Panc1 (cell line): ENCODE data around the gene CDH8. TPM values are rescaled to one million over a fixed set of nuclear protein-coding genes. Genes with fewer than 3 reads are reported as not detected.

Experiments used
- ATAC-seq: fragments of 200-7000 bp; cut with Tn5 transposase; 2 replicates; pipeline ENCODE4 v1.9.1; 2020; ENCODE audit warnings: mild to moderate bottlenecking, moderate library complexity
- BruUV-seq: library from RNA; stranded (reverse); fragments of 400-500 nt; replicated peaks from 2 replicates; lab custom pipeline; 2021; lab: Mats Ljungman, UMichigan
- CTCF ChIA-PET: fragments of 300-600 bp; sonication (Branson Sonifier 250); formaldehyde crosslinking; loops from one replicate; lab custom pipeline; 2022; ENCODE audit warnings: antibody characterized with exemption; lab: Charles Lee
- POLR2A ChIA-PET: fragments of 300-600 bp; sonication (Branson Sonifier 250); formaldehyde crosslinking; loops from one replicate; lab custom pipeline; 2022; ENCODE audit warnings: antibody characterized with exemption; lab: Charles Lee
- DNase-seq: peaks from one replicate; pipeline ENCODE4 v3.0.0-alpha.2; 2010; ENCODE audit warnings: low read depth, low spot score
- H3K27ac ChIP-seq: 2 replicates; pipeline ENCODE4 v1.5.1; 2011; ENCODE audit warnings: mild to moderate bottlenecking, low read length, inconsistent platforms
- H3K27me3 ChIP-seq: fragments of 200-500 bp; sonication (Bioruptor generic); 2 replicates; pipeline ENCODE4 v1.6.0; 2014; ENCODE audit warnings: low read length, inconsistent platforms; ENCODE audit not compliant: control insufficient read depth, insufficient read depth
- H3K36me3 ChIP-seq: fragments of 200-500 bp; sonication (Bioruptor generic); 2 replicates; pipeline ENCODE4 v1.5.1; 2014; ENCODE audit warnings: inconsistent platforms, mild to moderate bottlenecking, low read length, moderate library complexity; ENCODE audit not compliant: control insufficient read depth, insufficient read depth
- H3K4me1 ChIP-seq: 2 replicates; pipeline ENCODE4 v1.5.1; 2011; ENCODE audit warnings: inconsistent platforms, mild to moderate bottlenecking, low read length, moderate library complexity; ENCODE audit not compliant: control insufficient read depth, insufficient read depth
- H3K4me3 ChIP-seq, 2 experiments: 2 replicates each; pipeline ENCODE4 v1.5.1; 2011 to 2012; ENCODE audit warnings: low read depth in 2 of 2, low read length in 2 of 2, mild to moderate bottlenecking in 2 of 2, inconsistent platforms in 1 of 2, moderate library complexity in 1 of 2
- H3K9me3 ChIP-seq: fragments of 200-500 bp; sonication (Bioruptor generic); 2 replicates; pipeline ENCODE4 v1.5.1; 2014; ENCODE audit warnings: low read depth, mild to moderate bottlenecking, inconsistent platforms, low read length, moderate library complexity; ENCODE audit not compliant: control insufficient read depth, insufficient read depth
- POLR2AphosphoS5 ChIP-seq: IDR thresholded peaks from 2 replicates; pipeline ENCODE4 v1.6.1; 2012; ENCODE audit warnings: mild to moderate bottlenecking, low read depth, low read length, moderate library complexity
- REST ChIP-seq, 2 experiments: IDR thresholded peaks; 2 replicates each; pipeline ENCODE4 v1.6.1; 2011 to 2012; ENCODE audit warnings: low read depth in 2 of 2, control low read depth in 1 of 2, low read length in 1 of 2, mild to moderate bottlenecking in 1 of 2, moderate library complexity in 1 of 2; ENCODE audit not compliant: insufficient read depth in 1 of 2
- SIN3A ChIP-seq: IDR thresholded peaks from 2 replicates; pipeline ENCODE4 v1.6.1; 2012; ENCODE audit warnings: low read depth, mild to moderate bottlenecking, low read length, moderate library complexity, borderline replicate concordance; ENCODE audit not compliant: insufficient read depth
- TCF7L2 ChIP-seq: IDR thresholded peaks from 2 replicates; pipeline ENCODE4 v1.6.1; 2011; ENCODE audit warnings: mild to moderate bottlenecking, low read depth, low read length, inconsistent platforms
- in situ Hi-C: cut with HindIII; loops from 2 replicates; pipeline ENCODE4 v1.10.0; 2016; ENCODE audit warnings: low sequenced_read_pairs, low pct_unique_long_range_greater_than_20kb
- intact Hi-C: fragments of 100-400 bp; cut with micrococcal nuclease; formaldehyde crosslinking; loops from one replicate; pipeline ENCODE4 v1.10.0; 2022; ENCODE audit not compliant: unreplicated experiment
- total RNA-seq: library from RNA; stranded (reverse); gene quantifications from one replicate; pipeline ENCODE4 v1.2.1, GENCODE V29; 2021; ENCODE audit not compliant: unreplicated experiment
- TF ChIP-seq, protein P1 (sequence below): fragments of 450-650 bp; IDR thresholded peaks from 2 replicates; pipeline ENCODE4 v1.5.1; 2017; ENCODE audit warnings: mild to moderate bottlenecking

CDH8 gene
- total RNA-seq, 1 experiment from 2014 or later = 0.21 TPM

GRCh38 chr16:61818850-61819249 lies 217.4 kb downstream of the CDH8 start:
- no peak for ATAC-seq
- TF ChIP-seq, protein P1, sequence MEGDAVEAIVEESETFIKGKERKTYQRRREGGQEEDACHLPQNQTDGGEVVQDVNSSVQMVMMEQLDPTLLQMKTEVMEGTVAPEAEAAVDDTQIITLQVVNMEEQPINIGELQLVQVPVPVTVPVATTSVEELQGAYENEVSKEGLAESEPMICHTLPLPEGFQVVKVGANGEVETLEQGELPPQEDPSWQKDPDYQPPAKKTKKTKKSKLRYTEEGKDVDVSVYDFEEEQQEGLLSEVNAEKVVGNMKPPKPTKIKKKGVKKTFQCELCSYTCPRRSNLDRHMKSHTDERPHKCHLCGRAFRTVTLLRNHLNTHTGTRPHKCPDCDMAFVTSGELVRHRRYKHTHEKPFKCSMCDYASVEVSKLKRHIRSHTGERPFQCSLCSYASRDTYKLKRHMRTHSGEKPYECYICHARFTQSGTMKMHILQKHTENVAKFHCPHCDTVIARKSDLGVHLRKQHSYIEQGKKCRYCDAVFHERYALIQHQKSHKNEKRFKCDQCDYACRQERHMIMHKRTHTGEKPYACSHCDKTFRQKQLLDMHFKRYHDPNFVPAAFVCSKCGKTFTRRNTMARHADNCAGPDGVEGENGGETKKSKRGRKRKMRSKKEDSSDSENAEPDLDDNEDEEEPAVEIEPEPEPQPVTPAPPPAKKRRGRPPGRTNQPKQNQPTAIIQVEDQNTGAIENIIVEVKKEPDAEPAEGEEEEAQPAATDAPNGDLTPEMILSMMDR = no peak
- no peak for TF ChIP-seq REST (IDR thresholded peaks at IDR 0.05; ENCODE audit: insufficient read depth in 1 of 2, low read depth in 2 of 2, low read length in 1 of 2)
- no peak for TF ChIP-seq SIN3A
- no peak for TF ChIP-seq TCF7L2
- TF ChIP-seq POLR2AphosphoS5 = no peak
- H3K27ac ChIP-seq = no peak overlapping the region
- no TSS peak for BruUV-seq
- H3K4me1 ChIP-seq = no peaks in the 10 kb centered on the region
- no peaks in the 10 kb centered on the region for H3K9me3 ChIP-seq
- ChIA-PET CTCF (no interaction called here), POLR2A (no interaction called here)
- no peak overlapping the region for H3K4me3 ChIP-seq
- DNase-seq = no peak
- intact Hi-C loops = no loop called here
- no peaks in the 10 kb centered on the region for H3K27me3 ChIP-seq
- in situ Hi-C loops = no loop called here
- H3K36me3 ChIP-seq = no peaks in the 10 kb centered on the region

DNA sequence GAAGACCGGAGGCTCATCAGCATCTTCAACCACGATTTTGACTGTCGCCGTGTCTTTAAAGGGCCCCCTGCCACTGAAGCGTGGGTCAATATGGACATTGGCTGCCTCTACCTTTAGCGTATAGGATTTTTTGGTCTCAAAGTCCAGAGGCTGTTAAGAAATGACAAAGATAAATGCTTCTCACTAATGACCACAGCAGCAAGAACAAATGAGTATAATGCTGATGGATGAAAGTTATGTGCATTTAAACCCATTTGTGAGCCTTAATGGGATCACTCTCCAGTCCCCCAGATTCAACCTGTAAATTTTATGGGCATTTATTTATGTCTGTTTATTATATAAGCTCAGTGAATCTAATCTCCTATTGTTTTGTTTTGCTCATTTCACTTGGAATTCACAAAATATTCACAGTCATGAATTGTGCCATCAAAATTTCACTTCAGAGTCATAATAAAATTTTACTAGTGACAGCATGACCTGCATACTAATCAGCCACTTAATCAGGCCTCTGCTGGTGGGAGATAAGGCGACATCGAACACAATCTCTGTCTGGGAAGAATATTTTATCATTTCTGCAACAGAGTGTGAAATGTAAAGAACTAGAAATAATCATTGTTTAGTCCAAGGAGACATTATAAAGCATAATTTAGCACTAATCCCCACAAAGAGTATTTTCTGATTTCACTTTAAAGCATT lies 218.5 kb downstream of the CDH8 start:
- Histone ChIP-seq H3K4me3 (no peak overlapping the region), H3K27ac (no peak overlapping the region), H3K27me3 (no peaks in the 10 kb centered on the region), H3K36me3 (no peaks in the 10 kb centered on the region), H3K9me3 (no peaks in the 10 kb centered on the region), H3K4me1 (no peaks in the 10 kb centered on the region)
- DNase-seq (no peak), ATAC-seq (no peak)
- intact Hi-C loops = no loop called here
- CTCF ChIA-PET = no interaction called here
- in situ Hi-C loops = no loop called here
- POLR2A ChIA-PET = no interaction called here
- TF ChIP-seq TCF7L2 = no peak
- no TSS peak for BruUV-seq

DNA sequence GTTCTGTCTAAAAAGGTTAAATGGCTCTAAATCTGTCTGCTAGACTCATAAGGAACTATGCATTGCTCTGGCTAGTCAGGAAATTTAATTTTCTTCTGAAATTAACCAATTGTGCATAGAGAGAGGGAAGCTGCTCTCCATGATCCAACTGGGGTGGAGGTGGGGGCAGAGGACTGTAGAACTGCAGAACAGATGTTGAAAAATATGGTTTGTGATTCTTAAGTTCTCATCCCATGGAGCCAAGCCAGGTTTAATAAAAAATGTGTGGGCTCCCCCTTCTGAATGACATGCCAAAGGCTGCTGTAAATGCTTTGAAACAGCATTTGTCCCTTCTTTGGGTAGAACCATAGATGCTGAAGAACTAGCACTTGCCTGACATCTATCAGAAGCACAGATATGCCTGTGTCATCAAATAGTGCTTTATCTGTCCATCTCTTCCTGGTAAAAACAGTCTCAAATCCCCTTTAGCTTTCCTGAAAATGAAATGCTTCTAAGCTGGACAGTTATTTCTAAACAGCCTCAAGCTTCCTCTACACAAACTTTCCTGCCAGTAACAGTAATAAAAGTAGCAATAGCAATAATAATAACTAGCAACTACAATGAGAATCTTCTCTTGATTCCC lies 221.4 kb downstream of the CDH8 start:
- H3K4me1 ChIP-seq = no peaks in the 10 kb centered on the region
- H3K27ac ChIP-seq = no peak overlapping the region
- no peak for ATAC-seq
- H3K36me3 ChIP-seq = no peaks in the 10 kb centered on the region
- TF ChIP-seq, protein P1 = no peak
- no peak for TF ChIP-seq TCF7L2
- no peak for TF ChIP-seq REST (IDR thresholded peaks at IDR 0.05; ENCODE audit: insufficient read depth in 1 of 2, low read depth in 2 of 2, low read length in 1 of 2)
- no peak for TF ChIP-seq POLR2AphosphoS5
- no peak for TF ChIP-seq SIN3A
- no peak for DNase-seq
- H3K27me3 ChIP-seq = no peaks in the 10 kb centered on the region
- no peaks in the 10 kb centered on the region for H3K9me3 ChIP-seq
- no TSS peak for BruUV-seq
- CTCF ChIA-PET = no interaction called here
- intact Hi-C loops (no loop called here), in situ Hi-C loops (no loop called here)
- H3K4me3 ChIP-seq = no peak overlapping the region
- POLR2A ChIA-PET = no interaction called here
